K562 (cell line): ENCODE data around the gene CACNG8. TPM values are rescaled to one million over a fixed set of nuclear protein-coding genes. Genes with fewer than 3 reads are reported as not detected.

Experiments
- ATAC-seq: fragments of 200-7000 bp; cut with Tn5 transposase; 3 replicates; pipeline ENCODE4 v1.9.1; 2020; ENCODE audit warnings: moderate library complexity
- BruUV-seq: library from RNA; stranded (reverse); fragments of 400-500 nt; replicated peaks from 2 replicates; lab custom pipeline; 2021; lab: Mats Ljungman, UMichigan
- CTCF ChIA-PET: fragments of 300-600 bp; formaldehyde crosslinking; extraction: SDS; loops from one replicate; lab custom pipeline; 2021; ENCODE audit warnings: low intra/inter-chr PET ratio; lab: Yijun Ruan, JAX
- POLR2A ChIA-PET: fragments of 300-600, 350-650 bp; sonication (Branson Sonifier 250); formaldehyde crosslinking; extraction: SDS; loops from one replicate; lab custom pipeline; 2021; ENCODE audit warnings: antibody characterized with exemption, inconsistent platforms; lab: Yijun Ruan, JAX
- DNase-seq, 4 experiments: peaks; one replicate each; pipeline versions ENCODE4 v3.0.0 to v3.0.0-alpha.2; 2011 to 2018; ENCODE audit warnings: low spot score in 3 of 4, mixed read lengths in 3 of 4; ENCODE audit errors: extremely low read depth in 1 of 4
- FAIRE-seq: peaks from 2 replicates; lab custom pipeline; 2011; peaks lifted over from hg19 to GRCh38; lab: Jason Lieb, UNC
- H2AFZ ChIP-seq: 2 replicates; pipeline ENCODE4 v1.6.0; 2011; ENCODE audit warnings: low read depth, low read length, control low read depth, inconsistent platforms
- H3K27ac ChIP-seq: fragments of 200-600 bp; 3 replicates; pipeline ENCODE4 v1.8.0; 2011; ENCODE audit warnings: low read depth, mild to moderate bottlenecking, control low read depth, inconsistent platforms, low read length, moderate library complexity, mixed read lengths; ENCODE audit errors: extremely low read depth
- H3K27me3 ChIP-seq, 2 experiments: fragments of 300-600 bp in 1 of 2; 2 replicates in 1 of 2; 3 replicates in 1 of 2; pipeline versions ENCODE4 v1.6.0 to v1.8.0; 2011; ENCODE audit warnings: inconsistent platforms in 2 of 2, low read length in 2 of 2, mild to moderate bottlenecking in 1 of 2, mixed read lengths in 1 of 2, moderate library complexity in 1 of 2; ENCODE audit not compliant: control insufficient read depth in 2 of 2, insufficient read depth in 2 of 2
- H3K36me3 ChIP-seq: fragments of 300-600 bp; 3 replicates; pipeline ENCODE4 v1.8.0; 2011; ENCODE audit warnings: mild to moderate bottlenecking, low read length, inconsistent platforms; ENCODE audit not compliant: control insufficient read depth, insufficient read depth
- H3K4me1 ChIP-seq, 2 experiments: fragments of 200-600 bp in 1 of 2; replicated peaks in 1 of 2; 2 replicates in 1 of 2; 3 replicates in 1 of 2; pipeline versions ENCODE4 v1.5.1 to v1.8.0; 2011; ENCODE audit warnings: inconsistent platforms in 2 of 2, low read length in 2 of 2, mild to moderate bottlenecking in 1 of 2, mixed read lengths in 1 of 2, moderate library complexity in 1 of 2; ENCODE audit not compliant: control insufficient read depth in 2 of 2, insufficient read depth in 2 of 2
- H3K4me2 ChIP-seq: 2 replicates; pipeline ENCODE4 v1.6.1; 2011; ENCODE audit warnings: low read length, control low read depth, inconsistent platforms, mixed read lengths; ENCODE audit not compliant: insufficient read depth
- H3K4me3 ChIP-seq: fragments of 200-600 bp; sonication (generic), shearing (Covaris generic); 2 replicates; pipeline ENCODE4 v1.5.1; 2016; ENCODE audit warnings: control low read depth, inconsistent platforms
- H3K79me2 ChIP-seq: fragments of 200-600 bp; 3 replicates; pipeline ENCODE4 v1.8.0; 2011; ENCODE audit warnings: low read length, inconsistent platforms; ENCODE audit not compliant: control insufficient read depth, insufficient read depth
- H3K9ac ChIP-seq, 2 experiments: 2 replicates each; pipeline versions ENCODE4 v1.6.0 to v1.6.1; 2011; ENCODE audit warnings: low read depth in 2 of 2, low read length in 2 of 2, control low read depth in 1 of 2, inconsistent platforms in 1 of 2, mild to moderate bottlenecking in 1 of 2, mixed read lengths in 1 of 2; ENCODE audit not compliant: insufficient read depth in 1 of 2
- H3K9me1 ChIP-seq: one replicate; pipeline ENCODE4 v1.6.0; 2011; ENCODE audit warnings: inconsistent platforms, mild to moderate bottlenecking, low read length, moderate library complexity; ENCODE audit not compliant: control insufficient read depth, insufficient read depth
- H3K9me3 ChIP-seq: replicated peaks from 2 replicates; pipeline ENCODE4 v1.5.1; 2011; ENCODE audit warnings: low read depth, low read length, inconsistent platforms; ENCODE audit not compliant: control insufficient read depth, insufficient read depth
- H4K20me1 ChIP-seq: replicated peaks from 2 replicates; pipeline ENCODE4 v1.6.1; 2011; ENCODE audit warnings: low read length, inconsistent platforms, mixed read lengths; ENCODE audit not compliant: control insufficient read depth, insufficient read depth
- CBX3 ChIP-seq, 2 experiments: IDR thresholded peaks; 1 replicate in 1 of 2; 2 replicates in 1 of 2; pipeline ENCODE4 v1.6.1; 2012; ENCODE audit warnings: inconsistent platforms in 2 of 2, low read length in 2 of 2, borderline replicate concordance in 1 of 2, control low read depth in 1 of 2
- ESRRB ChIP-seq: fragments of 250-450 bp; sonication (Bioruptor Pico); IDR thresholded peaks from 2 replicates; pipeline ENCODE4 v1.5.0; 2020; ENCODE audit warnings: mild to moderate bottlenecking, moderate library complexity, borderline replicate concordance
- FOS ChIP-seq: IDR thresholded peaks from 3 replicates; pipeline ENCODE4 v1.6.1; 2011; ENCODE audit not compliant: insufficient read length; ENCODE audit errors: extremely low read depth
- MCM3 ChIP-seq: fragments of 450-650 bp; IDR thresholded peaks from 2 replicates; pipeline ENCODE4 v1.6.1; 2016
- NONO ChIP-seq, 2 experiments: fragments of 200-400 bp in 1 of 2; fragments of 450-650 bp in 1 of 2; formaldehyde crosslinking in 1 of 2; IDR thresholded peaks; 2 replicates each; pipeline ENCODE4 v1.6.1; 2017; ENCODE audit warnings: low read depth in 2 of 2, mild to moderate bottlenecking in 2 of 2, moderate library complexity in 2 of 2, low read length in 1 of 2
- WGBS: fragments of 100-300 bp; shearing (Covaris generic); methylation state at CpG from one replicate; pipeline ENCODE4 v1.1.6; 2016; ENCODE audit warnings: low coverage, mixed read lengths; ENCODE audit not compliant: insufficient coverage; ENCODE audit errors: missing lambda C conversion rate; 5-methylcytosine and 5-hydroxymethylcytosine counted together
- in situ Hi-C: fragments of 300-500 bp; cut with MboI; formaldehyde crosslinking; loops from 4 replicates; pipeline ENCODE4 v1.15.0; 2018; ENCODE audit warnings: inconsistent platforms, mixed read lengths
- intact Hi-C: fragments of 100-400 bp; cut with micrococcal nuclease; formaldehyde crosslinking; loops from 2 replicates; pipeline ENCODE4 v1.14.2; 2022
- polyA plus RNA-seq, 8 experiments: library from polyadenylated mRNA; depleted of rRNA in 4 of 8; stranded (reverse) in 5 of 8; unstranded in 3 of 8; fragments of >200 nt; fragmentation: Nextera tagmentation in 2 of 8; fragmentation: Illumina TruSeq in 1 of 8; extraction: Ambion mirVana in 2 of 8; extraction: Trizol in 1 of 8; gene quantifications; 2 replicates each; pipeline versions ENCODE4 v1.2.1 to v1.2.3, GENCODE V29; 2011 to 2014; ENCODE audit warnings: inconsistent platforms in 1 of 8, missing spikeins in 1 of 8
- total RNA-seq, 7 experiments: library from RNA; depleted of rRNA in 6 of 7; stranded (reverse); fragments of >200 nt in 6 of 7; fragmentation: Illumina TruSeq in 2 of 7; extraction: Trizol in 2 of 7; gene quantifications; 2 replicates each; pipeline versions ENCODE4 v1.2.1 to v1.2.3, GENCODE V29; 2011 to 2021; ENCODE audit warnings: low replicate concordance in 1 of 7
- TF ChIP-seq, protein P1 (sequence below): sonication (generic); formaldehyde crosslinking; IDR thresholded peaks from 2 replicates; pipeline ENCODE4 v1.8.1; 2022; ENCODE audit warnings: missing genetic modification reagents
- TF ChIP-seq, protein P2 (sequence below): IDR thresholded peaks from 2 replicates; pipeline ENCODE4 v1.6.1; 2012; ENCODE audit warnings: low read depth, low read length, improper control_type of control experiment, borderline replicate concordance

CACNG8 gene
- total and polyA plus RNA-seq, 9 of the 15 experiments (the other 6 are each of a cell fraction or from before 2014, with no cell fraction given): 0.02 to 0.05 TPM; not detected in 7

DNA sequence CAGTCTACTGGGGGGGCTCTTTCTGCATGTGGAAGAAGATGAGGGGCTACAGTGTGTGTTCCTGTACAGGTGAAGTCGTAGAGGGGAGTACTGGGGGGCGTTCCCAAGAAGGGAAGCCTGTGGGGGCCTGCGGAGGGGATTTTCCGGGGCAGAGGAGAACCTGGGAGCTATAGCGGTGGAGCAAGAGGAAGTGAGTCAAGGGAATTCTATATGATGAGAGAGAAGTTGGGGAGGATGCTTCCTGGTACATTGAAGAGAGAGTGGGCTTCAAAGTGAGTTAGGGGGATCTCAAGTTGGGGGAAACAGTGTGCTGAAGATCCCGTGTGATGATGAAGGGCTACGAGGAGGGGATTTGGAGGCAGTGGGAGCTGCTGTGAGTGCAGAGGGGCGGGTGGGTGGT, 1.9 kb upstream of the CACNG8 start:
- in situ Hi-C loops: no loop called here
- POLR2A ChIA-PET: no interaction called here
- H3K9me1 ChIP-seq: no peaks in the 10 kb centered on the region
- H3K9ac ChIP-seq: no peak overlapping the region
- no peak for TF ChIP-seq CBX3 (IDR thresholded peaks at IDR 0.05; ENCODE audit: borderline replicate concordance in 1 of 2, low read length in 2 of 2)
- TF ChIP-seq, protein P1, sequence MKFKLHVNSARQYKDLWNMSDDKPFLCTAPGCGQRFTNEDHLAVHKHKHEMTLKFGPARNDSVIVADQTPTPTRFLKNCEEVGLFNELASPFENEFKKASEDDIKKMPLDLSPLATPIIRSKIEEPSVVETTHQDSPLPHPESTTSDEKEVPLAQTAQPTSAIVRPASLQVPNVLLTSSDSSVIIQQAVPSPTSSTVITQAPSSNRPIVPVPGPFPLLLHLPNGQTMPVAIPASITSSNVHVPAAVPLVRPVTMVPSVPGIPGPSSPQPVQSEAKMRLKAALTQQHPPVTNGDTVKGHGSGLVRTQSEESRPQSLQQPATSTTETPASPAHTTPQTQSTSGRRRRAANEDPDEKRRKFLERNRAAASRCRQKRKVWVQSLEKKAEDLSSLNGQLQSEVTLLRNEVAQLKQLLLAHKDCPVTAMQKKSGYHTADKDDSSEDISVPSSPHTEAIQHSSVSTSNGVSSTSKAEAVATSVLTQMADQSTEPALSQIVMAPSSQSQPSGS (CRISPR knock-in tag): no peak
- TF ChIP-seq, protein P2, sequence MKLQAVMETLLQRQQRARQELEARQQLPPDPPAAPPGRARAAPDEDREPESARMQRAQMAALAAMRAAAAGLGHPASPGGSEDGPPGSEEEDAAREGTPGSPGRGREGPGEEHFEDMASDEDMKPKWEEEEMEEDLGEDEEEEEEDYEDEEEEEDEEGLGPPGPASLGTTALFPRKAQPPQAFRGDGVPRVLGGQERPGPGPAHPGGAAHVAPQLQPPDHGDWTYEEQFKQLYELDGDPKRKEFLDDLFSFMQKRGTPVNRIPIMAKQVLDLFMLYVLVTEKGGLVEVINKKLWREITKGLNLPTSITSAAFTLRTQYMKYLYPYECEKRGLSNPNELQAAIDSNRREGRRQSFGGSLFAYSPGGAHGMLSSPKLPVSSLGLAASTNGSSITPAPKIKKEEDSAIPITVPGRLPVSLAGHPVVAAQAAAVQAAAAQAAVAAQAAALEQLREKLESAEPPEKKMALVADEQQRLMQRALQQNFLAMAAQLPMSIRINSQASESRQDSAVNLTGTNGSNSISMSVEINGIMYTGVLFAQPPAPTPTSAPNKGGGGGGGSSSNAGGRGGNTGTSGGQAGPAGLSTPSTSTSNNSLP: no peak
- TF ChIP-seq FOS: no peak
- TF ChIP-seq MCM3: no peak
- no peak for TF ChIP-seq ESRRB
- TF ChIP-seq NONO (IDR thresholded peaks at IDR 0.05; ENCODE audit: low read depth in 2 of 2, low read length in 1 of 2): no peak
- TF ChIP-seq, all 486 proteins: peak for 0
- Histone ChIP-seq H3K79me2 (no peaks in the 10 kb centered on the region), H3K4me2 (no peak overlapping the region), H3K9me3 (no peaks in the 10 kb centered on the region), H3K27me3 (peaks cover 30 to 41% of the 10 kb centered on the region in 2 experiments; a peak in 4 of 5 replicates), H3K27ac (no peak overlapping the region), H3K4me3 (no peak overlapping the region), H2AFZ (no peak overlapping the region), H3K36me3 (no peaks in the 10 kb centered on the region), H3K4me1 (no peaks in the 10 kb centered on the region; a peak in 1 of 5 replicates), H4K20me1 (0 out of 2 replicates have a peak, but pooled peaks cover 3% of the 10 kb centered on the region)
- BruUV-seq: no TSS peak
- FAIRE-seq (no peak), DNase-seq (no peak), ATAC-seq (no peak)
- WGBS: 3% methylated on average over 8 of the region's 8 CpGs
- intact Hi-C loops: no loop called here
- CTCF ChIA-PET: no interaction called here
